GM18508 (cell line): Measurements from ENCODE around the gene ST3GAL3.

Source experiments
- ATAC-seq: cut with Tn5 transposase; IDR thresholded peaks from one replicate; pipeline ENCODE4 v1.9.1; 2021; ENCODE audit warnings: moderate number of reproducible peaks; ENCODE audit not compliant: insufficient read depth, unreplicated experiment

Gene ST3GAL3

GRCh38 chr1:43933386-43934100 is 226.2 kb downstream of the ST3GAL3 start, which contains the start of gene ARTN:
ARTN (plus strand) TSS chr1:43933801; CDS start chr1:43935657, 1,856 bp downstream.
- no peak for ATAC-seq

GRCh38 chr1:43934101-43934985 is 227.0 kb downstream of the ST3GAL3 start:
- no peak for ATAC-seq

- ATAC-seq = no peak
Observed at GRCh38 chr1:43934986-43935324, 227.6 kb downstream of the ST3GAL3 start.

- no peak for ATAC-seq
Observed at GRCh38 chr1:43935711-43936427, 228.5 kb downstream of the ST3GAL3 start.

GRCh38 chr1:43936431-43937151 is 229.3 kb downstream of the ST3GAL3 start:
- ATAC-seq = no peak

GRCh38 chr1:43937179-43937865 is 230.0 kb downstream of the ST3GAL3 start:
- no peak for ATAC-seq

- no peak for ATAC-seq
Observed at GRCh38 chr1:43938383-43938782, 231.0 kb downstream of the ST3GAL3 start.

- no peak for ATAC-seq
Observed at GRCh38 chr1:43938892-43939587, 231.7 kb downstream of the ST3GAL3 start.

- no peak for ATAC-seq
Observed at GRCh38 chr1:43942411-43942810, 235.1 kb downstream of the ST3GAL3 start.

GRCh38 chr1:43944860-43945259 is 237.5 kb downstream of the ST3GAL3 start:
- no peak for ATAC-seq

GRCh38 chr1:43945674-43946235 is 238.4 kb downstream of the ST3GAL3 start:
- no peak for ATAC-seq

GRCh38 chr1:43946236-43947060 is 239.1 kb downstream of the ST3GAL3 start, which contains the start of gene IPO13:
IPO13 (plus strand) TSS chr1:43946950; CDS start chr1:43947601, 651 bp downstream.
- peak; percentile 68 for ATAC-seq

GRCh38 chr1:43947061-43947873 is 239.9 kb downstream of the ST3GAL3 start:
- no peak for ATAC-seq

GRCh38 chr1:43947874-43948437 is 240.6 kb downstream of the ST3GAL3 start:
- ATAC-seq = no peak

- no peak for ATAC-seq
Observed at GRCh38 chr1:43949678-43950077, 242.3 kb downstream of the ST3GAL3 start.
